Measurements from ENCODE around the gene KRTCAP3. TPM values are rescaled to one million over a fixed set of nuclear protein-coding genes. Genes with fewer than 3 reads are reported as not detected.

The KRTCAP3 gene
- total and polyA plus RNA-seq, 9 of the 15 experiments (the other 6 are each of a cell fraction or from before 2014, with no cell fraction given), result 0.24 to 1.4 (median 0.73) TPM

DNA sequence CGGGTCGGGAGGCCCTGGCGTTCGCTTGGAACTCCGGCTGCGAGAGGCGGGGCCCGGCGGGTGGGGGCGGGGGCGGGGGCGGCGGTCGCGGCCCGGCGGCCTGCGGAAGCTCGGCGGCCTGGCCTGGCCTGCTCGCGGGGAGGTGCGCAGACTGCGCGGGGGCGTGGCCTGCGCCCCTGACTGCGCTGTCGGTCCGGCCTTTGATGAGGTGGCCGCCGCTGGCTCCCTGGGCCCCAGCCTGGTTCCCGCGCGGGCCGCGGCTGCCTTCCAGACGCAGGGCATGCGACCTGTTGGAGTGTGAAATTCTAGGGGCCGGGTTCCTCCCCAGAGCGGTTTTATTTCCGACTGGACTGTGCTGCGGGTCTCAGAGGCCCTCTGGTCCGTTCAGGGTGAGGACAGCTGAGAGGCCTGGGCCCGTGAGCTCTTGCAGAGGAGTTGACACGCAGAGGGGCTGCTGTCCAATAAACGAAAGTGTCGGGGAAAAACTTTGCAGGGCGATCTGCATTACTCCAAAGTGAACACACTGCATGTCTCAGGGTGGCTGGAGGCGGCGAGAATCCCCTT, 13.1 kb upstream of the KRTCAP3 start (continued):
- TF ChIP-seq, protein P1, sequence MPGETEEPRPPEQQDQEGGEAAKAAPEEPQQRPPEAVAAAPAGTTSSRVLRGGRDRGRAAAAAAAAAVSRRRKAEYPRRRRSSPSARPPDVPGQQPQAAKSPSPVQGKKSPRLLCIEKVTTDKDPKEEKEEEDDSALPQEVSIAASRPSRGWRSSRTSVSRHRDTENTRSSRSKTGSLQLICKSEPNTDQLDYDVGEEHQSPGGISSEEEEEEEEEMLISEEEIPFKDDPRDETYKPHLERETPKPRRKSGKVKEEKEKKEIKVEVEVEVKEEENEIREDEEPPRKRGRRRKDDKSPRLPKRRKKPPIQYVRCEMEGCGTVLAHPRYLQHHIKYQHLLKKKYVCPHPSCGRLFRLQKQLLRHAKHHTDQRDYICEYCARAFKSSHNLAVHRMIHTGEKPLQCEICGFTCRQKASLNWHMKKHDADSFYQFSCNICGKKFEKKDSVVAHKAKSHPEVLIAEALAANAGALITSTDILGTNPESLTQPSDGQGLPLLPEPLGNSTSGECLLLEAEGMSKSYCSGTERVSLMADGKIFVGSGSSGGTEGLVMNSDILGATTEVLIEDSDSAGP (CRISPR knock-in tag; IDR thresholded peaks at IDR 0.05), result no peak
- TF ChIP-seq MBD2 (IDR thresholded peaks at IDR 0.05; ENCODE audit: borderline replicate concordance, low read depth), result no peak
- no peak for TF ChIP-seq ZNF165 (CRISPR knock-in tag; IDR thresholded peaks at IDR 0.05; ENCODE audit: borderline replicate concordance)
- TF ChIP-seq ZNF354B (CRISPR knock-in tag; IDR thresholded peaks at IDR 0.05), result no peak
- no peak for TF ChIP-seq ZNF780A (CRISPR knock-in tag; IDR thresholded peaks at IDR 0.05)
- TF ChIP-seq ZNF764 (CRISPR knock-in tag; IDR thresholded peaks at IDR 0.05; ENCODE audit: low read depth), result no peak
- peak; percentile 94 for TF ChIP-seq TCF7 (IDR thresholded peaks at IDR 0.05; ENCODE audit: borderline replicate concordance)
- no peak for TF ChIP-seq HIVEP1 (CRISPR knock-in tag; IDR thresholded peaks at IDR 0.05)
- TF ChIP-seq LARP7 (IDR thresholded peaks at IDR 0.05), result no peak
- no peak for TF ChIP-seq ARHGAP35 (IDR thresholded peaks at IDR 0.05; ENCODE audit: partially characterized antibody)
- TF ChIP-seq NCOA4 (IDR thresholded peaks at IDR 0.05; ENCODE audit: partially characterized antibody), result no peak
- TF ChIP-seq, protein P2, sequence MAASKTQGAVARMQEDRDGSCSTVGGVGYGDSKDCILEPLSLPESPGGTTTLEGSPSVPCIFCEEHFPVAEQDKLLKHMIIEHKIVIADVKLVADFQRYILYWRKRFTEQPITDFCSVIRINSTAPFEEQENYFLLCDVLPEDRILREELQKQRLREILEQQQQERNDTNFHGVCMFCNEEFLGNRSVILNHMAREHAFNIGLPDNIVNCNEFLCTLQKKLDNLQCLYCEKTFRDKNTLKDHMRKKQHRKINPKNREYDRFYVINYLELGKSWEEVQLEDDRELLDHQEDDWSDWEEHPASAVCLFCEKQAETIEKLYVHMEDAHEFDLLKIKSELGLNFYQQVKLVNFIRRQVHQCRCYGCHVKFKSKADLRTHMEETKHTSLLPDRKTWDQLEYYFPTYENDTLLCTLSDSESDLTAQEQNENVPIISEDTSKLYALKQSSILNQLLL (CRISPR knock-in tag; IDR thresholded peaks at IDR 0.05; ENCODE audit: borderline replicate concordance), result no peak
- TF ChIP-seq RCOR1 (IDR thresholded peaks at IDR 0.05; ENCODE audit: borderline replicate concordance in 1 of 2, low read depth in 2 of 2, low read length in 2 of 2), result no peak
- no peak for TF ChIP-seq ZNF445 (CRISPR knock-in tag; IDR thresholded peaks at IDR 0.05; ENCODE audit: low read depth)
- TF ChIP-seq, protein P3, sequence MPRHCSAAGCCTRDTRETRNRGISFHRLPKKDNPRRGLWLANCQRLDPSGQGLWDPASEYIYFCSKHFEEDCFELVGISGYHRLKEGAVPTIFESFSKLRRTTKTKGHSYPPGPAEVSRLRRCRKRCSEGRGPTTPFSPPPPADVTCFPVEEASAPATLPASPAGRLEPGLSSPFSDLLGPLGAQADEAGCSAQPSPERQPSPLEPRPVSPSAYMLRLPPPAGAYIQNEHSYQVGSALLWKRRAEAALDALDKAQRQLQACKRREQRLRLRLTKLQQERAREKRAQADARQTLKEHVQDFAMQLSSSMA (CRISPR knock-in tag; IDR thresholded peaks at IDR 0.05), result no peak
- peak; percentile 92 for TF ChIP-seq HNRNPLL (IDR thresholded peaks at IDR 0.05; ENCODE audit: low read depth, low read length, poor library complexity, severe bottlenecking)
- peak; percentile 15 for TF ChIP-seq POLR2G (IDR thresholded peaks at IDR 0.05; ENCODE audit: low read depth, low read length)
- no peak for TF ChIP-seq ZBTB1 (CRISPR knock-in tag; IDR thresholded peaks at IDR 0.05; ENCODE audit: borderline replicate concordance, low read depth)
